Measurements from ENCODE around the gene HIPK1.
"Not testable (repeated sequence)": the region's sequence is repeated elsewhere in the genome, so short reads cannot be mapped to it uniquely, and the experiment has no call there.

HIPK1 gene

GRCh38 chr1:114009393-114009792, 80.3 kb downstream of the HIPK1 start:
- no peak for DNase-seq (ENCODE audit: low read depth, low spot score)

- peak; percentile 23 for DNase-seq (ENCODE audit: low read depth, low spot score)
Measured at GRCh38 chr1:114010433-114011184, 81.5 kb downstream of the HIPK1 start.

- DNase-seq (ENCODE audit: low read depth, low spot score): no peak
Measured at GRCh38 chr1:114011796-114012195, 82.7 kb downstream of the HIPK1 start.

GRCh38 chr1:114015075-114015474, 86.0 kb downstream of the HIPK1 start:
- no peak for DNase-seq (ENCODE audit: low read depth, low spot score)

GRCh38 chr1:114019724-114020123, 90.6 kb downstream of the HIPK1 start:
- DNase-seq (ENCODE audit: low read depth, low spot score): not testable (repeated sequence)

- no peak for DNase-seq (ENCODE audit: low read depth, low spot score)
Measured at GRCh38 chr1:114021665-114022099, 92.6 kb downstream of the HIPK1 start.

- DNase-seq (ENCODE audit: low read depth, low spot score): no peak
Measured at GRCh38 chr1:114022877-114023276, 93.8 kb downstream of the HIPK1 start.

GRCh38 chr1:114023377-114023776, 94.3 kb downstream of the HIPK1 start:
- DNase-seq (ENCODE audit: low read depth, low spot score): no peak

- DNase-seq (ENCODE audit: low read depth, low spot score): peak; percentile 74
Measured at GRCh38 chr1:114024049-114024448, 94.9 kb downstream of the HIPK1 start.

GRCh38 chr1:114025609-114026401, 96.7 kb downstream of the HIPK1 start:
- DNase-seq (ENCODE audit: low read depth, low spot score): no peak

- DNase-seq (ENCODE audit: low read depth, low spot score): no peak
Measured at GRCh38 chr1:114026797-114027196, 97.7 kb downstream of the HIPK1 start.

Data from ELF-1 (cell line).